Measurements from ENCODE around the gene INPP5A. TPM values are rescaled to one million over a fixed set of nuclear protein-coding genes. Genes with fewer than 3 reads are reported as not detected.

The INPP5A gene
- total RNA-seq, 1 donor from 2014 or later = 36.3 TPM

- peaks cover 10% of the 10 kb centered on the region for H3K9me3 Mint-ChIP-seq (ENCODE audit: unreplicated experiment)
These were observed 25.4 kb downstream of the INPP5A start for GRCh38 chr10:132562916-132563456.

DNA sequence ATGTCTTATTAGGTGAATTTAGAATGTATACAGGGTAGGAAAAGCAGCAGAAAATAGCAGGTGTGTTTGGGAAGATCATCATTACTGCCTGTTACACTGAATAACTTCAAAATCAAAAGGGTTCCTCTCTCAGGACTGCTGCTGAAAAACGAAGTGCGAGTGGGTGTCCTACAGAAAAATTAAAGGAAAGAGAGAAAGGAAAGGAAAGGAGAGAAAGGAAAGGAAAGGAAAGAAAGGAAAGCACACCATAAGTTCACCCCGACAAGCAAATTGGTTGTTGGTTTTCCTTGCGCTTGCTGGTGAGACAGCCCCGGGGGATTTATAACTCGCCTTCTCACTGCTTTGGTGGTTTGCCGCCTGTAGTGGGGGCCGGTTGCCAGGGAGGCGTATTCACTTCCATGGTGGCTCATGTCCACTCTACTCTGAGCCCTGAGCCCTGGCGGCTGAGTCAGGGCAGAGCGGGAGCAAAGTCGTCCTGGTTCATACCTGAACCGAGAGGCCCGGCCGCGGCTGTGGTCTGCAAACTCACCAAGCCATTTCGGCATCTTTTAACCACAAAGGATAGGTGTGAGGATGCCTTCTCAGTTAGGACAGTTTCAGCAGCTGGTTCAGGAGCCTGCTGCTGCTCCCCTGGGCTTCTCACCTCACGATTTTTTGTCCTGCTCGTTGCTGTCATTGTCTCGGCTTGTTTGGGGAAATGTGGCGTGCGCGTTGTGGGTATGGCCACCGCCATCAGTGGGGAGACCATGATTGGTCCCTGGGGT lies 26.1 kb downstream of the INPP5A start:
- DNase-seq = peak; percentile 21
- Mint-ChIP-seq H3K27me3 (ENCODE audit: unreplicated experiment) (peaks cover 3% of the 10 kb centered on the region), H3K27ac (ENCODE audit: unreplicated experiment) (peak overlapping the region; percentile 19), H3K36me3 (ENCODE audit: unreplicated experiment) (peaks cover 21% of the 10 kb centered on the region), H3K9me3 (ENCODE audit: unreplicated experiment) (peaks cover 10% of the 10 kb centered on the region), H3K4me1 (ENCODE audit: low read depth, unreplicated experiment) (peaks cover 18% of the 10 kb centered on the region), H3K4me3 (ENCODE audit: unreplicated experiment) (peak overlapping the region; percentile 43)
- TF ChIP-seq, protein P1, sequence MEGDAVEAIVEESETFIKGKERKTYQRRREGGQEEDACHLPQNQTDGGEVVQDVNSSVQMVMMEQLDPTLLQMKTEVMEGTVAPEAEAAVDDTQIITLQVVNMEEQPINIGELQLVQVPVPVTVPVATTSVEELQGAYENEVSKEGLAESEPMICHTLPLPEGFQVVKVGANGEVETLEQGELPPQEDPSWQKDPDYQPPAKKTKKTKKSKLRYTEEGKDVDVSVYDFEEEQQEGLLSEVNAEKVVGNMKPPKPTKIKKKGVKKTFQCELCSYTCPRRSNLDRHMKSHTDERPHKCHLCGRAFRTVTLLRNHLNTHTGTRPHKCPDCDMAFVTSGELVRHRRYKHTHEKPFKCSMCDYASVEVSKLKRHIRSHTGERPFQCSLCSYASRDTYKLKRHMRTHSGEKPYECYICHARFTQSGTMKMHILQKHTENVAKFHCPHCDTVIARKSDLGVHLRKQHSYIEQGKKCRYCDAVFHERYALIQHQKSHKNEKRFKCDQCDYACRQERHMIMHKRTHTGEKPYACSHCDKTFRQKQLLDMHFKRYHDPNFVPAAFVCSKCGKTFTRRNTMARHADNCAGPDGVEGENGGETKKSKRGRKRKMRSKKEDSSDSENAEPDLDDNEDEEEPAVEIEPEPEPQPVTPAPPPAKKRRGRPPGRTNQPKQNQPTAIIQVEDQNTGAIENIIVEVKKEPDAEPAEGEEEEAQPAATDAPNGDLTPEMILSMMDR (IDR thresholded peaks at IDR 0.05; ENCODE audit: partially characterized antibody, unreplicated experiment) = no peak

More at GRCh38 chr10:132562916-132563456, 25.4 kb downstream of the INPP5A start:
- Mint-ChIP-seq H3K4me1 (ENCODE audit: low read depth, unreplicated experiment) (peaks cover 18% of the 10 kb centered on the region), H3K36me3 (ENCODE audit: unreplicated experiment) (peaks cover 21% of the 10 kb centered on the region), H3K4me3 (ENCODE audit: unreplicated experiment) (no peak overlapping the region), H3K27ac (ENCODE audit: unreplicated experiment) (no peak overlapping the region), H3K27me3 (ENCODE audit: unreplicated experiment) (peaks cover 3% of the 10 kb centered on the region)
- peak; percentile 4 for DNase-seq
- TF ChIP-seq, protein P1 (IDR thresholded peaks at IDR 0.05; ENCODE audit: partially characterized antibody, unreplicated experiment) = no peak

GRCh38 chr10:132564249-132564605 lies 26.6 kb downstream of the INPP5A start:
- peaks cover 18% of the 10 kb centered on the region for H3K4me1 Mint-ChIP-seq (ENCODE audit: low read depth, unreplicated experiment)
- H3K4me3 Mint-ChIP-seq (ENCODE audit: unreplicated experiment) = no peak overlapping the region
- peak; percentile 7 for DNase-seq
- H3K36me3 Mint-ChIP-seq (ENCODE audit: unreplicated experiment) = peaks cover 20% of the 10 kb centered on the region
- H3K9me3 Mint-ChIP-seq (ENCODE audit: unreplicated experiment) = peaks cover 10% of the 10 kb centered on the region
- H3K27ac Mint-ChIP-seq (ENCODE audit: unreplicated experiment) = no peak overlapping the region
- TF ChIP-seq, protein P1 (IDR thresholded peaks at IDR 0.05; ENCODE audit: partially characterized antibody, unreplicated experiment) = no peak
- H3K27me3 Mint-ChIP-seq (ENCODE audit: unreplicated experiment) = peaks cover 3% of the 10 kb centered on the region

GRCh38 chr10:132564690-132565089 lies 27.1 kb downstream of the INPP5A start:
- H3K27ac Mint-ChIP-seq (ENCODE audit: unreplicated experiment) = no peak overlapping the region
- TF ChIP-seq, protein P1 (IDR thresholded peaks at IDR 0.05; ENCODE audit: partially characterized antibody, unreplicated experiment) = no peak
- no peak overlapping the region for H3K4me3 Mint-ChIP-seq (ENCODE audit: unreplicated experiment)
- H3K4me1 Mint-ChIP-seq (ENCODE audit: low read depth, unreplicated experiment) = peaks cover 18% of the 10 kb centered on the region
- peaks cover 10% of the 10 kb centered on the region for H3K9me3 Mint-ChIP-seq (ENCODE audit: unreplicated experiment)
- H3K36me3 Mint-ChIP-seq (ENCODE audit: unreplicated experiment) = peaks cover 15% of the 10 kb centered on the region
- peaks cover 3% of the 10 kb centered on the region for H3K27me3 Mint-ChIP-seq (ENCODE audit: unreplicated experiment)
- peak; percentile 10 for DNase-seq
